H9 (cell line): ENCODE results near the gene RERE. TPM values are rescaled to one million over a fixed set of nuclear protein-coding genes. Genes with fewer than 3 reads are reported as not detected.

ENCODE experiments used
- DNase-seq: peaks from one replicate; pipeline ENCODE4 v3.0.0-alpha.2; 2017
- H2AFZ ChIP-seq: one replicate; pipeline ENCODE4 v1.6.1; 2013; ENCODE audit warnings: mild to moderate bottlenecking, low read length, control low read depth, moderate library complexity
- H2AK5ac ChIP-seq: 2 replicates; pipeline ENCODE4 v1.6.1; 2013; ENCODE audit warnings: low read length, control low read depth, mixed read lengths; ENCODE audit not compliant: insufficient read length
- H2BK120ac ChIP-seq: one replicate; pipeline ENCODE4 v1.6.1; 2013; ENCODE audit warnings: low read depth, mild to moderate bottlenecking, low read length, control low read depth, inconsistent platforms; ENCODE audit not compliant: poor library complexity, severe bottlenecking
- H2BK12ac ChIP-seq: 2 replicates; pipeline ENCODE4 v1.6.1; 2013; ENCODE audit warnings: low read length, control low read depth, mixed read lengths, low read depth; ENCODE audit not compliant: insufficient read length
- H2BK15ac ChIP-seq: 2 replicates; pipeline ENCODE4 v1.6.1; 2013; ENCODE audit warnings: low read depth, low read length, control low read depth
- H2BK20ac ChIP-seq: one replicate; pipeline ENCODE4 v1.6.1; 2013; ENCODE audit warnings: low read depth, mild to moderate bottlenecking, low read length, control low read depth, inconsistent platforms; ENCODE audit not compliant: poor library complexity, severe bottlenecking
- H2BK5ac ChIP-seq: 2 replicates; pipeline ENCODE4 v1.6.1; 2013; ENCODE audit warnings: low read length, control low read depth, mixed read lengths; ENCODE audit not compliant: insufficient read length
- H3K14ac ChIP-seq: 2 replicates; pipeline ENCODE4 v1.6.1; 2013; ENCODE audit warnings: low read length, control low read depth; ENCODE audit not compliant: insufficient read depth
- H3K18ac ChIP-seq: 2 replicates; pipeline ENCODE4 v1.6.1; 2013; ENCODE audit warnings: low read depth, mild to moderate bottlenecking, mixed read lengths, low read length, control low read depth; ENCODE audit not compliant: insufficient read length
- H3K23ac ChIP-seq: 2 replicates; pipeline ENCODE4 v1.6.1; 2013; ENCODE audit warnings: low read length, control low read depth, mixed read lengths, low read depth; ENCODE audit not compliant: insufficient read length
- H3K23me2 ChIP-seq: 2 replicates; pipeline ENCODE4 v1.6.1; 2013; ENCODE audit warnings: low read depth, mild to moderate bottlenecking, mixed read lengths, low read length, control low read depth; ENCODE audit not compliant: insufficient read length, poor library complexity, severe bottlenecking
- H3K27ac ChIP-seq: 2 replicates; pipeline ENCODE4 v1.5.1; 2013; ENCODE audit warnings: low read length, control low read depth, mixed read lengths, low read depth; ENCODE audit not compliant: insufficient read length
- H3K27me3 ChIP-seq: 2 replicates; pipeline ENCODE4 v1.6.1; 2013; ENCODE audit warnings: low read length, control low read depth, inconsistent platforms; ENCODE audit not compliant: insufficient read depth
- H3K4ac ChIP-seq: 2 replicates; pipeline ENCODE4 v1.6.1; 2013; ENCODE audit warnings: low read depth, mild to moderate bottlenecking, control low read depth, inconsistent platforms, low read length, moderate library complexity
- H3K4me1 ChIP-seq: 2 replicates; pipeline ENCODE4 v1.6.1; 2013; ENCODE audit warnings: low read length, control low read depth, inconsistent platforms; ENCODE audit not compliant: insufficient read depth
- H3K4me2 ChIP-seq: 2 replicates; pipeline ENCODE4 v1.6.1; 2013; ENCODE audit warnings: low read length, control low read depth, mixed read lengths; ENCODE audit not compliant: insufficient read length, insufficient read depth
- H3K56ac ChIP-seq: 2 replicates; pipeline ENCODE4 v1.6.1; 2013; ENCODE audit warnings: low read depth, mild to moderate bottlenecking, mixed read lengths, low read length, control low read depth; ENCODE audit not compliant: insufficient read length
- H3K79me1 ChIP-seq: 2 replicates; pipeline ENCODE4 v1.6.1; 2013; ENCODE audit warnings: low read depth, mild to moderate bottlenecking, moderate library complexity, low read length, control low read depth, inconsistent platforms; ENCODE audit not compliant: insufficient read depth, poor library complexity, severe bottlenecking
- H3K79me2 ChIP-seq: 2 replicates; pipeline ENCODE4 v1.6.1; 2013; ENCODE audit warnings: low read length, control low read depth, inconsistent platforms; ENCODE audit not compliant: insufficient read depth
- H3K9ac ChIP-seq: 2 replicates; pipeline ENCODE4 v1.6.1; 2013; ENCODE audit warnings: low read length, control low read depth, mixed read lengths; ENCODE audit not compliant: insufficient read length; ENCODE audit errors: extremely low read depth
- H3K9me3 ChIP-seq: one replicate; pipeline ENCODE4 v1.6.1; 2013; ENCODE audit warnings: low read depth, low read length, inconsistent platforms; ENCODE audit not compliant: control insufficient read depth
- H3T11ph ChIP-seq: one replicate; pipeline ENCODE4 v1.6.1; 2013; ENCODE audit warnings: mild to moderate bottlenecking, low read length, control low read depth, inconsistent platforms
- H4K20me1 ChIP-seq: one replicate; pipeline ENCODE4 v1.6.1; 2013; ENCODE audit not compliant: control insufficient read depth, insufficient read length, insufficient read depth
- H4K5ac ChIP-seq: 2 replicates; pipeline ENCODE4 v1.6.1; 2013; ENCODE audit warnings: low read depth, mild to moderate bottlenecking, mixed read lengths, low read length, control low read depth; ENCODE audit not compliant: insufficient read length
- H4K8ac ChIP-seq: replicated peaks from 2 replicates; pipeline ENCODE4 v1.6.1; 2013; ENCODE audit warnings: low read length, control low read depth, mixed read lengths, low read depth; ENCODE audit not compliant: insufficient read length
- H4K91ac ChIP-seq: 2 replicates; pipeline ENCODE4 v1.6.1; 2013; ENCODE audit warnings: low read depth, mild to moderate bottlenecking, moderate library complexity, mixed read lengths, low read length, control low read depth; ENCODE audit not compliant: insufficient read length
- H3K27ac Mint-ChIP-seq, 3 experiments: 2 replicates in 2 of 3; 3 replicates in 1 of 3; pipeline ENCODE4 v1.8.0; 2020 to 2021; ENCODE audit warnings: mixed read lengths in 3 of 3, mild to moderate bottlenecking in 1 of 3, moderate library complexity in 1 of 3
- H3K27me3 Mint-ChIP-seq: 2 replicates; pipeline ENCODE4 v1.8.0; 2021; ENCODE audit warnings: low read depth, mild to moderate bottlenecking, moderate library complexity, mixed read lengths
- H3K36me3 Mint-ChIP-seq, 3 experiments: 2 replicates in 2 of 3; 3 replicates in 1 of 3; pipeline ENCODE4 v1.8.0; 2020 to 2021; ENCODE audit warnings: low read depth in 3 of 3, mixed read lengths in 3 of 3; ENCODE audit not compliant: insufficient read depth in 1 of 3
- H3K4me1 Mint-ChIP-seq, 2 experiments: 2 replicates each; pipeline ENCODE4 v1.8.0; 2020; ENCODE audit warnings: mixed read lengths in 2 of 2
- H3K4me3 Mint-ChIP-seq, 2 experiments: 2 replicates in 1 of 2; 3 replicates in 1 of 2; pipeline ENCODE4 v1.8.0; 2020 to 2021; ENCODE audit warnings: mild to moderate bottlenecking in 2 of 2, mixed read lengths in 2 of 2, moderate library complexity in 1 of 2
- H3K9me3 Mint-ChIP-seq, 2 experiments: 2 replicates in 1 of 2; 3 replicates in 1 of 2; pipeline ENCODE4 v1.8.0; 2020; ENCODE audit warnings: mild to moderate bottlenecking in 2 of 2, mixed read lengths in 2 of 2, moderate library complexity in 1 of 2
- WGBS: extraction: QIAGEN DNeasy Blood & Tissue Kit; methylation state at CpG from one replicate; pipeline ENCODE4 v1.1.7; 2013; ENCODE audit warnings: missing lambda C conversion rate, low lambda C conversion rate, mixed read lengths; ENCODE audit not compliant: insufficient read length; ENCODE audit errors: extremely low coverage; 5-methylcytosine and 5-hydroxymethylcytosine counted together
- total RNA-seq: library from RNA; stranded (reverse); gene quantifications from 2 replicates; pipeline ENCODE4 v1.2.1, GENCODE V29; 2021
- TF ChIP-seq, protein P1 (sequence below): fragments of 200-600 bp; sonication (generic); conservative IDR thresholded peaks from 3 replicates; pipeline ENCODE4 v1.8.0; 2021; ENCODE audit warnings: antibody characterized with exemption, mild to moderate bottlenecking

The RERE gene
- total RNA-seq, 1 experiment from 2014 or later = 103 TPM

DNA sequence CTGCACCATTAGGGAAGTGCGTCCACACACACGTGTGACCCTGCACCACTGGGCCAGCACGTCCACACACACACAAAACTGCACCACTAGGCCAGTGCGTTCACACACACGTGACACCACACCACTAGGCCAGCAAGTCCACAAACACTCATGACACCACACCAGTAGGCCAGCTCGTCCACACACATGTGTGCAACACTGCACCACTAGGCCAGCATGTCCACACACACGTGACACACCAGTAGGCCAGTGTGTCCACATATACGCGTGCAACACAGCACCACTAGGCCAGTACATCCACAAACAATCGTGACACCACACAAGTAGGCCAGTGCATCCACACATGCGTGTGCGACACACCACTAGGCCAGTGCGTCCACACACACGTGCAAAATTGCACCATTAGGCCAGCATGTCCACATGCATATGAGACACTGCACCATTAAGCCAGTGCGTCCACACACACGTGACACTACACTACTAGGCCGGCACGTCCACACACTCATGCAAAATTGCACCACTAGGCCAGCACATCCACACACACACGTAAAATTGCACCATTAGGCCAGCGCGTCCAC, 264.5 kb downstream of the RERE start:
- no peak overlapping the region for H2BK5ac ChIP-seq
- H3K27me3 ChIP-seq = no peaks in the 10 kb centered on the region
- no peak overlapping the region for H3T11ph ChIP-seq
- no peak overlapping the region for H3K56ac ChIP-seq
- TF ChIP-seq, protein P1, sequence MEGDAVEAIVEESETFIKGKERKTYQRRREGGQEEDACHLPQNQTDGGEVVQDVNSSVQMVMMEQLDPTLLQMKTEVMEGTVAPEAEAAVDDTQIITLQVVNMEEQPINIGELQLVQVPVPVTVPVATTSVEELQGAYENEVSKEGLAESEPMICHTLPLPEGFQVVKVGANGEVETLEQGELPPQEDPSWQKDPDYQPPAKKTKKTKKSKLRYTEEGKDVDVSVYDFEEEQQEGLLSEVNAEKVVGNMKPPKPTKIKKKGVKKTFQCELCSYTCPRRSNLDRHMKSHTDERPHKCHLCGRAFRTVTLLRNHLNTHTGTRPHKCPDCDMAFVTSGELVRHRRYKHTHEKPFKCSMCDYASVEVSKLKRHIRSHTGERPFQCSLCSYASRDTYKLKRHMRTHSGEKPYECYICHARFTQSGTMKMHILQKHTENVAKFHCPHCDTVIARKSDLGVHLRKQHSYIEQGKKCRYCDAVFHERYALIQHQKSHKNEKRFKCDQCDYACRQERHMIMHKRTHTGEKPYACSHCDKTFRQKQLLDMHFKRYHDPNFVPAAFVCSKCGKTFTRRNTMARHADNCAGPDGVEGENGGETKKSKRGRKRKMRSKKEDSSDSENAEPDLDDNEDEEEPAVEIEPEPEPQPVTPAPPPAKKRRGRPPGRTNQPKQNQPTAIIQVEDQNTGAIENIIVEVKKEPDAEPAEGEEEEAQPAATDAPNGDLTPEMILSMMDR = no peak
- peaks cover 4% of the 10 kb centered on the region; the same call in 1 of the 2 replicates for H3K79me2 ChIP-seq
- no peak overlapping the region for H3K23ac ChIP-seq
- no peak overlapping the region for H3K27ac ChIP-seq
- H2BK15ac ChIP-seq = no peak overlapping the region
- no peak overlapping the region for H4K91ac ChIP-seq
- Mint-ChIP-seq H3K9me3 (no peaks in the 10 kb centered on the region), H3K4me1 (peaks cover 14 to 24% of the 10 kb centered on the region in 2 experiments), H3K4me3 (no peak overlapping the region), H3K27me3 (no peaks in the 10 kb centered on the region), H3K36me3 (peaks cover 23 to 43% (median 31%) of the 10 kb centered on the region in 3 experiments; a peak in 6 of 7 replicates), H3K27ac (peak overlapping the region in 2 of 3 experiments; percentile 56 to 61; a peak in 5 of 7 replicates)
- H3K9ac ChIP-seq = no peak overlapping the region
- no peaks in the 10 kb centered on the region for H3K9me3 ChIP-seq
- no peak overlapping the region for H2AFZ ChIP-seq
- no peak overlapping the region for H2AK5ac ChIP-seq
- H3K79me1 ChIP-seq = no peaks in the 10 kb centered on the region
- no peak overlapping the region for H4K8ac ChIP-seq
- no peak for DNase-seq
- no CpG with 5 or more reads among the region's 21 CpGs for WGBS
- H3K23me2 ChIP-seq = no peaks in the 10 kb centered on the region
- no peak overlapping the region for H2BK120ac ChIP-seq
- no peak overlapping the region for H2BK20ac ChIP-seq
- H3K4ac ChIP-seq = no peak overlapping the region
- H4K5ac ChIP-seq = no peak overlapping the region
- H3K4me2 ChIP-seq = no peak overlapping the region
- H3K4me1 ChIP-seq = no peaks in the 10 kb centered on the region; the same call in 1 of the 2 replicates
- H3K14ac ChIP-seq = no peak overlapping the region
- no peak overlapping the region for H2BK12ac ChIP-seq
- no peak overlapping the region for H3K18ac ChIP-seq
- H4K20me1 ChIP-seq = peaks cover 6% of the 10 kb centered on the region
